Left colon (tissue), 2 donors: ENCODE measurements around the gene GORASP1. TPM values are rescaled to one million over a fixed set of nuclear protein-coding genes. Genes with fewer than 3 reads are reported as not detected.
"Not testable (repeated sequence)": the region's sequence is repeated elsewhere in the genome, so short reads cannot be mapped to it uniquely, and the experiment has no call there.

ENCODE experiments used
- ATAC-seq: fragments of 200-7000 bp; cut with Tn5 transposase; one replicate; pipeline ENCODE4 v1.9.1; 2020; ENCODE audit warnings: mild to moderate bottlenecking, moderate library complexity
- DNase-seq, 2 donors: peaks; one replicate each; pipeline ENCODE4 v3.0.0-alpha.2; 2020
- intact Hi-C, 2 donors: fragments of 100-400 bp; cut with DNase I in 1 of 2; cut with micrococcal nuclease in 1 of 2; formaldehyde crosslinking; loops; one replicate each; pipeline versions ENCODE4 v1.11.2 to v1.14.0; 2022; cut with DNase I, micrococcal nuclease
- total RNA-seq, 2 donors: library from RNA; stranded (reverse); fragmentation: NEBNext Ultra II Directional; extraction: Animal tissue kit (Norgen Biotek cat#: 25700); gene quantifications; one replicate each; pipeline ENCODE4 v1.2.1, GENCODE V29; 2021
- donor health status: DM: no; HTN: no; CAD: no.
- donor health status: DM: yes; HTN: yes; CAD: no.

GORASP1 gene
- total RNA-seq, 2 donors from 2014 or later, result 86.8 to 106 TPM

DNA sequence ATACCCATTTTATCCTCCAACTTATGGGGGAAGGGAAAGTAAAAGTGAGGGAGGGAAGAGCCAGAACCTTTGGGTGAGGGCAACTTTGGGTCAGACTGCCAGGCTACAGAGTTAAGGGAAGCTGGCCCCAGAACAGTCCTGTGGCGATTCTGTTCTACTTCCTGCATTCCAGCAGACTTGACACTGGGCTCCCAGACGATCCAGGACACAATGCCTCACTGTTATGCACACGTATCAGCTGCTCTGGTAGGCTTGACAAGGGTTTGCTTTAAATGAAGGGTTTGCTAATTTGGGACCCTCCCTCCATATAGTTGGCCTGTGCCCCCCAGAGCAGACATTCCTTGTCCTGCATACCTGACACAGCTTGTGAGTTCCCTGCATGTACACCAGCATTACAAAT lies 10.7 kb downstream of the GORASP1 start:
- intact Hi-C loops, result no loop called here
- peak; percentile 19 for ATAC-seq
- no peak for DNase-seq

DNA sequence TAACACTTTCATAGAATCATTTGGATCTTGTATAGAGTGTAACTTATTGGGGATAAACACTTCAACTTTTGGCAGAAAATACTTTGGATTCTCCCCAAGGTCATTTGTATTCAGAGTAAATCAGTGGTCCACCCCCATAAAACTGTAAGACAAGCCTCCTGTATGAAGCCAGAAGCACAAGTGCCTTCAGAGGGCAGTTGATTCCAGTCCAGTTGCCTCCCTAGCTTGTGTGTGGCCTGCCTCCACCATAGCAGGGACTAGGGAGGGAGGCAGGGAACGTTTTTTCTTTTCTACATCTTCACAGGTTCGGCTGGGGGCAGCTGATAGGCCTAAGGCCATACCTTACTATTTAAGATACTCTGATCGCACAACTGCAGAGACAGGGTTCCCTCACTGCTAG lies 11.6 kb downstream of the GORASP1 start:
- intact Hi-C loops, result no loop called here
- DNase-seq, result no peak
- ATAC-seq, result no peak

DNA sequence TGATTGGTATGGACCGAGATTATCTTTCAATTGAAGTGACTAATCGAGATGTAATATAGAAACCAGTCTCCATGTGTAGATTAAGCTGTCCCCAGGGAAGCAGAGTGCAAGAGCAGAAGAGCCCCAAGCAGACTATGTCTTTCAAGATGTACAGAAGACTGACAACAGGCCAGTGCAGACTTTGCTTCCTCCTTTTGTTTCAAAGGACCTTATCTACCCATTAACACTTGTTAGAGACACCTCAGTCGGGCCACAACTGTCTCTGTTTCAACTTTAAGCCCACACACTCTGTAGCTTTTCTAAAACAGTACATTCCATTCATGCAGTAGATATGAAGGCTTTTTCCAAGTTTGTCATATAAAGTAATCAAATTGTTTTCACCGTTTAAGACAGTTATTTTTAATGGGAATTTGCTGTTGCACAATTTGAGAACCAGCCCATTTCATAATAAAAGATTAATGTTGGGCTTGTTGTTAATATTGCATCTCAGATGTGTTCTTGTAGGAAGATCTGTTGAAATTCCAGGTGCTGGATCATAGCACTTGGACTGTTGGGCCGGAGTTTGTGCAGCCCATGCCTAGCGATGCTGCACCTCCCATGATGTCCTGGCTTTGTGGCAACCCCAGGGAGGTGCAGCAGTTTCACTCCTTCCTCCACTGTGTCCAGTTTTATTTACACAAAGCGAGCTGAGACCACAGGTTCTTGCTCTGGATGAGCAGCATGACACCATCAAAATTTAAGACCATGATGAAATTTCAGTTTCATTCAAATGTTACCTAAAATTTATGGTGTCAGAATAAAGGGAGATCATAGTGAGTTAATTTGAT lies 12.4 kb downstream of the GORASP1 start:
- intact Hi-C loops, result no loop called here
- DNase-seq (no peak), ATAC-seq (no peak)

DNA sequence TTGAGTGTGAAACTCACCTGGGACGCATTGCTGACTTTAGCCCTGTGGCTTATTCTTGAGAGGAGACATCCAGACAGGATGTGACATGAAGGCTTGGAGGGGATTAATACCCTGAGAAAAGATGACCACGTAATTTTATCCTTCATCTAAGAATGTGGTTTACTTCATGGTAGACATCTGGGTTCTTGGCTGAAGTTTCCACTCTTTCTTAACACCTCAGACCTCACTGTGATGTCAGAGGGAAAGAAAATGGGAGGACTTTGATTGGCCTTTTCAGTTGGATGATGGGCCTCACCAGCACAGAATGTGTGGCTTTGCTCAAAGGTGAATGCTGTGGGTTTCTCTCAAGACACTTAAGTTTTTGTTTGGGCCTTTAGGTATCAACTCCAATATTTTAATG lies 16.5 kb downstream of the GORASP1 start:
- intact Hi-C loops, result no loop called here
- ATAC-seq (no peak), DNase-seq (no peak)

DNA sequence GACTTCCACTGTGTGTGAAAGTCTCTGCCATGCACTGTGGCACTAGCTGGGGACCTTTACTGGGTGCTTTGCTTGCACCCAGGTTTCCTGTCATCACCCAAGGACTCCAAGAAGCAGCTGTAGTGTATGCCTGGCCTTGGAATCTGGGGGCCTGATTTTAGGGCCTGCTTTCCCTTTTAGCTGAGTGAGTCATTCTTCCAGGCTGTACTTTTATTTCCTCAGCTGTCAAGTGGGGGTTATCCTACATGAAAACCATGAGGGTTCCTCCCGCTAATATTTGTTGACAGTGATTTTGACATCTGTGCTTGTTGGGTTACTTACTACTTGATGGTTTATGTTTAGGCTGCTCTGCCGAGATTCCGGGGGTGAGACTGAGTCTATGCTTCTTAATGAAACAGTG lies 18.5 kb downstream of the GORASP1 start:
- intact Hi-C loops, result no loop called here
- no peak for DNase-seq
- no peak for ATAC-seq

- ATAC-seq (no peak), DNase-seq (no peak)
Observed at GRCh38 chr3:39088456-39088855, 19.0 kb downstream of the GORASP1 start.

GRCh38 chr3:39086144-39086543 lies 21.3 kb downstream of the GORASP1 start:
- intact Hi-C loops, result no loop called here
- DNase-seq (no peak), ATAC-seq (peak; percentile 25)

More at GRCh38 chr3:39088456-39088855, 19.0 kb downstream of the GORASP1 start:
- intact Hi-C loops, result no loop called here

DNA sequence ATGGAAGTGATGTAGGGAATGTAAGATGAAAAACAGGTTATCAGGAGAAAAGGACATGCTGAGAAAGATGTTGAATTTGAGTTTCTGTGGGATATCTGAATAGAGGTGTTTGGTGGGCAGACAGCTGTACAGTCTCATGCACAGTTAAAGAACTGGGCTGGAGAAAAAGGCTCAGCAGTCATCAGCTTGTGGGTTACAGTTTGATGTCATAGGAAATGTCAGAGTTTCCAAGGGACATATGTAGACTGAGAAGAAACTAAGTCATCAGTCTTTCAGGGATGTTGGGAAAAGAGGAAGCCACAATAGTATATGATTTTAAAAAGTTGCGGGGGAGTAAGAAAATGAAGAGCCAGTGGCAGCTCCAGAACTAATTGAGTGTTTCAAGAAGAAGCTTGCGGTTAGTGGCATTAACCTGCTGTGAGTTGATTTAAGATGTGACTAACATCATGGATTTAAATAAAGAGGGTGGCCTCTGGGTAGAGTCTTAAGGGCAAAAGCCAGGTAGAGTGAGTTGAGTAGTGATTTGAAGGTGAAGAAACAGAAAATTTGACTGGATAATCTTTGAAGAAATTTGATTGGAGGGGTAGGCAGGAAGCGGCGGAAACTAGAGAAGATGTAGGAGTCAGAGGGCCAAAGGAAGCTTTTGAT lies 24.6 kb downstream of the GORASP1 start:
- no peak for DNase-seq
- no peak for ATAC-seq
- intact Hi-C loops, result no loop called here

GRCh38 chr3:39080026-39080425 lies 27.4 kb downstream of the GORASP1 start:
- intact Hi-C loops, result no loop called here
- no peak for DNase-seq
- no peak for ATAC-seq

- intact Hi-C loops, result no loop called here
- DNase-seq (no peak), ATAC-seq (no peak)
Observed at GRCh38 chr3:39079530-39079929, 27.9 kb downstream of the GORASP1 start.

- intact Hi-C loops, result no loop called here
- no peak for ATAC-seq
- DNase-seq, result no peak
Observed at GRCh38 chr3:39075910-39076309, 31.5 kb downstream of the GORASP1 start.

GRCh38 chr3:39068556-39068955 lies 38.9 kb downstream of the GORASP1 start:
- no peak for ATAC-seq
- intact Hi-C loops, result no loop called here
- no peak for DNase-seq

GRCh38 chr3:39067286-39067685 lies 40.1 kb downstream of the GORASP1 start:
- DNase-seq (no peak), ATAC-seq (no peak)
- intact Hi-C loops, result no loop called here

GRCh38 chr3:39065197-39065596 lies 42.2 kb downstream of the GORASP1 start:
- ATAC-seq (peak; percentile 82), DNase-seq (peak in 1 of 2 donors; percentile 37)
- intact Hi-C loops, result no loop called here

DNA sequence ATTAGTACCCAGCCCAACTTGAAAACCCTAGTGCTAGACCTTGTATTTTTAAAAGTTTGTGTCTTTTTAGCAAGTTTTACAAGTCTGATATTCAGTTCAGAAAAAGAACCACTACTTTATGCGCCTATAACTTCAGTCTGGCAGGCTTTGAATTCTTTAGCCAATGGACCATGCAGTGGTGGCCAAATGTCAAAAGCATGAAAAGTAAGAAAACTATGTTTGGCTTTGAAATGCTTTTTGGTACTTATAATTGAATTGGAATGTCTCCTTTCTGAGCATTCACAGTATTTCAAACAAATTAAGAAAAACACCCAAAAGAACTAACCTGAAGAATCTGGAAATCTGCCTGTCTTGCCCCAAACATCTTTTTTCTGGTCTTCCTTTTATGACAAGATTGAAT lies 42.8 kb downstream of the GORASP1 start:
- DNase-seq (no peak), ATAC-seq (no peak)
- intact Hi-C loops, result loop anchor here in 1 of 2 donors (5.0 kb wide), 1 partner anchor 38 kb away; no protein-coding TSS in a partner anchor

DNA sequence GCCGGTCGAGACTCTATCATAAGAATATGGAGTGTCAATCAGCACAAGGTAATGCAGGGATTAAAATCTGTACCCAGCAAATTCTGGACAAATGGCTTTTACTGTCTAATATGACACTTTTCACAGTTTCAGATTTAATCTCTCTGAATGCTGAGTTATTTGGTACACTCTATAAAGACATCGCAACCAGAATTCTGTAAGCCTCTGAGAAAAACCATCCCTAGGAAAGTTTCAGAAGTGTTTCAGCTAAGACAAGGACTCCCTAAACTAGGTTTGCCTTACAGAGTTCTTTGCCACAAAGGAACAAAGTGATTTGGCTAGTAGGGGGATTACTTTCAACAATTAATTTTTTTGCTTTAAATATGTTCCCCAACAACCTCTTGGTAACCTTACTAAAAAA lies 44.3 kb downstream of the GORASP1 start:
- ATAC-seq (no peak), DNase-seq (no peak)
- intact Hi-C loops, result loop anchor here in 1 of 2 donors (5.0 kb wide), 1 partner anchor 39 kb away; no protein-coding TSS in a partner anchor

DNA sequence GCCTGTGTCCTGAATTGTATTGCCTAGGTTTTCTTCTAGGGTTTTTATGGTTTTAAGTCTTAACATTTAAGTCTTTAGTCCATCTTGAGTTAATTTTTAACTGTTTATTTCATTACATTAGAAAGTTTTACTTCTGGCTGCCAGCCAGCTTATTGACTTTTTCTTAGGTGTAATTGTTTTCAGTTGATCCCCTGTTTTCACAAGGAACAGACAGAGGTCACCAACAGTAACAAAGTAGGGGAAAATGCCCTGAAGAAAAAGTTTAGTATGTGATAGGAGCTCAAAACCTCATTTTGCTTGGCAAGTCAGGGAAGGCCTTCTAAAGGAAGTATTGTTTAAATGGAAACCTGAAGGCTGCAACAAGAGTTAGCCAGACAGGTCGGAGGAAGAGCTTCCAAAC lies 45.2 kb downstream of the GORASP1 start:
- DNase-seq, result peak in 1 of 2 donors; percentile 23
- peak; percentile 75 for ATAC-seq
- intact Hi-C loops, result loop anchor here in 1 of 2 donors (5.0 kb wide), 1 partner anchor 40 kb away; no protein-coding TSS in a partner anchor

- not testable (repeated sequence) for DNase-seq, ATAC-seq
- intact Hi-C loops, result loop anchor here in 1 of 2 donors (5.0 kb wide), 1 partner anchor 41 kb away; no protein-coding TSS in a partner anchor
Observed at GRCh38 chr3:39061228-39061627, 46.2 kb downstream of the GORASP1 start.

DNA sequence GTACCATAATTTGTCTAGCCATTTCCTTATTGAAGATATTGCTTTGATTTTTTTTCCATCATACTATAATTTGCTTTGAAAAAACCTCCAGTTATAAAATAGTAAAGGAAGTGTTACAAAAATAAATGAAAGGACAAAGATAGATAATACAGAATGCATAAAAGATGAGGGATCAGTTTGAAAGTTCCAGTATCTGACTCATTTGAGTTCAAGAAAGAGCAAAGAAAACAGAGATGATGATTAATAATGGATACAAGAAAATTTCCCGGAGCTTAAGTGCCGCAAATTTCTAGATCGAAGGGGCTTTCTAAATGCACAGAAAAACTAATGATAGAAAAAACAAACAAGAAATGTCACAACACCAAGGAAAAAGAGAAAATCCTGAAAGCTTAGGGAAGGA lies 51.3 kb downstream of the GORASP1 start:
- DNase-seq (no peak), ATAC-seq (no peak)
- intact Hi-C loops, result no loop called here

- intact Hi-C loops, result no loop called here
- no peak for DNase-seq
Observed at GRCh38 chr3:39053696-39054095, 53.7 kb downstream of the GORASP1 start.

More at GRCh38 chr3:39053696-39054095, 53.7 kb downstream of the GORASP1 start:
- no peak for ATAC-seq
